Psoas muscle (tissue), 8 donors: ENCODE results near the gene MKNK2. TPM values are rescaled to one million over a fixed set of nuclear protein-coding genes. Genes with fewer than 3 reads are reported as not detected.

Experiments
- ATAC-seq, 4 donors: fragments of 200-7000 bp; cut with Tn5 transposase; one replicate each; pipeline ENCODE4 v1.9.1; 2020; ENCODE audit warnings: moderate library complexity in 3 of 4, mild to moderate bottlenecking in 2 of 4
- DNase-seq, 2 donors: peaks; one replicate each; pipeline ENCODE4 v3.0.0-alpha.2; 2020
- H3K27ac ChIP-seq: fragments of 200-600 bp; one replicate; pipeline ENCODE4 v1.8.0; 2022
- H3K27me3 ChIP-seq, 3 donors: fragments of 200-600 bp in 1 of 3; one replicate each; pipeline versions ENCODE4 v1.6.1 to v1.8.0; 2013 to 2022; ENCODE audit warnings: low read length in 2 of 3, mild to moderate bottlenecking in 2 of 3, moderate library complexity in 1 of 3; ENCODE audit not compliant: insufficient read depth in 3 of 3
- H3K36me3 ChIP-seq, 2 donors: fragments of 200-600 bp in 1 of 2; one replicate each; pipeline versions ENCODE4 v1.6.1 to v1.8.0; 2013 to 2022; ENCODE audit warnings: low read depth in 1 of 2, mild to moderate bottlenecking in 1 of 2, moderate library complexity in 1 of 2; ENCODE audit not compliant: insufficient read depth in 1 of 2
- H3K4me1 ChIP-seq: fragments of 200-600 bp; one replicate; pipeline ENCODE4 v1.8.0; 2022
- H3K4me3 ChIP-seq: fragments of 200-600 bp; one replicate; pipeline ENCODE4 v1.8.0; 2022; ENCODE audit warnings: mild to moderate bottlenecking
- H3K9me3 ChIP-seq: fragments of 200-600 bp; one replicate; pipeline ENCODE4 v1.8.0; 2022
- CTCF ChIP-seq: fragments of 200-600 bp; IDR thresholded peaks from one replicate; pipeline ENCODE4 v1.8.0; 2022; ENCODE audit warnings: antibody characterized with exemption
- WGBS, 3 donors: extraction: QIAGEN DNeasy Blood & Tissue Kit; methylation state at CpG; one replicate each; pipeline versions ENCODE4 v1.1.6 to v1.1.7; 2013; 5-methylcytosine and 5-hydroxymethylcytosine counted together
- intact Hi-C, 2 donors: fragments of 100-400 bp; cut with DNase I; formaldehyde crosslinking; loops; one replicate each; pipeline versions ENCODE4 v1.11.0 to v1.14.2; 2022
- polyA plus RNA-seq, 3 donors: library from polyadenylated mRNA; stranded (reverse); fragments of 200-250 nt; gene quantifications; one replicate each; pipeline ENCODE4 v1.2.3, GENCODE V29; 2013
- total RNA-seq, 4 donors: library from RNA; stranded (reverse); fragmentation: NEBNext Ultra II Directional in 2 of 4; extraction: Animal tissue kit (Norgen Biotek cat#: 25700) in 2 of 4; gene quantifications; one replicate each; pipeline versions ENCODE4 v1.2.1 to v1.2.4, GENCODE V29; 2021 to 2023
- donor health status: healthy with polysubstance abuse.
- donor health status: DM: no; HTN: no; CAD: no; lungs with moderate emphysema.
- donor health status: Bipolar disorder and iron deficiency.
- donor health status: healthy.
- donor health status: DM: yes; HTN: yes; CAD: no.
- donor health status: DM: no; HTN: no; CAD: no.
- donor health status: DM: no; HTN: no; CAD: no.
- donor health status: DM: yes; HTN: yes; CAD: no.

MKNK2 gene
- total and polyA plus RNA-seq, 7 donors, result 793 to 2,795 (median 1,017) TPM

GRCh38 chr19:2013683-2013961 is 37.4 kb downstream of the MKNK2 start:
- 86 to 88% (median 88%) methylated on average over 6 of the region's 6 CpGs for WGBS, 3 donors
- no peak overlapping the region for H3K4me3 ChIP-seq
- H3K36me3 ChIP-seq, result no peaks in the 10 kb centered on the region
- H3K9me3 ChIP-seq, result no peaks in the 10 kb centered on the region
- DNase-seq (no peak), ATAC-seq (no peak)
- intact Hi-C loops, result no loop called here
- no peak overlapping the region for H3K27ac ChIP-seq
- no peak for TF ChIP-seq CTCF
- H3K27me3 ChIP-seq, result no peaks in the 10 kb centered on the region
- no peaks in the 10 kb centered on the region for H3K4me1 ChIP-seq

- H3K27ac ChIP-seq, result no peak overlapping the region
- H3K36me3 ChIP-seq, result no peaks in the 10 kb centered on the region
- H3K4me3 ChIP-seq, result no peak overlapping the region
- no peaks in the 10 kb centered on the region for H3K9me3 ChIP-seq
- DNase-seq (no peak), ATAC-seq (no peak)
- no peaks in the 10 kb centered on the region for H3K27me3 ChIP-seq
- H3K4me1 ChIP-seq, result no peaks in the 10 kb centered on the region
- 81 to 87% (median 87%) methylated on average over 20 to 21 of the region's 21 CpGs for WGBS, 3 donors
- TF ChIP-seq CTCF, result no peak
- intact Hi-C loops, result no loop called here
Observed at GRCh38 chr19:2012941-2013682, 37.9 kb downstream of the MKNK2 start.

DNA sequence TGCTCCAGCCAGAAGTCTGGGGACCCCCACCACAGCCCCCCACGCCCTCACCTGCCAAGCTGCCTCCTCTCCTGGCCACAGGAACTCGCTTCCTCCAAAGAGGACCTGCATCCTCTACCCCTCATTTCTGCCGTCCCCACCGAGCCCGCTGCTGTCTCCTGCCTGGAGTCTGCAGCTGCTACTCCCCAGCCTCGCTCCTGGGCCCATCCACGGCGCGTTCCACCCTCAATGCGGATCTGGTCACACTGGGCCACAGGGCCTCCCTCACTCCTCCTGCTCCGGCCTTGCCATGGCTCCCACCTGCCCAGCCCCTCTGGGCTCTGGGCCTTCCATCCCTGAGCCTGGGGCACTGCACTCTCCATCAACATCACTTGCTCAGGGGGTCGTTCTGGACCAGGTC is 39.9 kb downstream of the MKNK2 start:
- Histone ChIP-seq H3K27me3 (no peaks in the 10 kb centered on the region), H3K4me1 (no peaks in the 10 kb centered on the region), H3K27ac (no peak overlapping the region), H3K4me3 (no peak overlapping the region), H3K36me3 (no peaks in the 10 kb centered on the region), H3K9me3 (no peaks in the 10 kb centered on the region)
- ATAC-seq, result no peak
- TF ChIP-seq CTCF, result no peak
- no peak for DNase-seq
- WGBS, 3 donors, result 91 to 94% (median 92%) methylated on average over 12 of the region's 12 CpGs
- intact Hi-C loops, result no loop called here

GRCh38 chr19:2010135-2010668 is 40.8 kb downstream of the MKNK2 start:
- intact Hi-C loops, result no loop called here
- WGBS, 3 donors, result 92 to 96% (median 93%) methylated on average over 20 of the region's 20 CpGs

More at GRCh38 chr19:2010135-2010668, 40.8 kb downstream of the MKNK2 start:
- no peak overlapping the region for H3K4me3 ChIP-seq
- no peaks in the 10 kb centered on the region for H3K36me3 ChIP-seq
- H3K4me1 ChIP-seq, result no peaks in the 10 kb centered on the region
- DNase-seq, result no peak
- H3K27ac ChIP-seq, result no peak overlapping the region
- no peak for TF ChIP-seq CTCF
- no peaks in the 10 kb centered on the region for H3K27me3 ChIP-seq
- H3K9me3 ChIP-seq, result no peaks in the 10 kb centered on the region
- ATAC-seq, result no peak
